A549 (cell line): ENCODE results near the gene FGGY.

Experiments used
- EP300 ChIP-seq, 2 experiments: fragments of >200 bp; sonication (Bioruptor Twin); formaldehyde crosslinking; IDR thresholded peaks; 2 replicates in 1 of 2; 3 replicates in 1 of 2; pipeline ENCODE4 v1.6.1; 2016 to 2017
- POLR2A ChIP-seq: IDR thresholded peaks from 2 replicates; pipeline ENCODE4 v1.6.1; 2012; ENCODE audit warnings: mild to moderate bottlenecking, low read length
- ZFP36 ChIP-seq: fragments of 450-650 bp; IDR thresholded peaks from 2 replicates; pipeline ENCODE4 v1.6.1; 2014; ENCODE audit warnings: borderline replicate concordance; ENCODE audit not compliant: partially characterized antibody
- TF ChIP-seq, protein P1 (sequence below): fragments of >200 bp; sonication (Bioruptor Twin); formaldehyde crosslinking; IDR thresholded peaks from 3 replicates; pipeline ENCODE4 v1.5.1; 2016
- TF ChIP-seq, protein P2 (sequence below): IDR thresholded peaks from 2 replicates; pipeline ENCODE4 v1.6.1; 2012; ENCODE audit warnings: low read depth, borderline replicate concordance

DNA sequence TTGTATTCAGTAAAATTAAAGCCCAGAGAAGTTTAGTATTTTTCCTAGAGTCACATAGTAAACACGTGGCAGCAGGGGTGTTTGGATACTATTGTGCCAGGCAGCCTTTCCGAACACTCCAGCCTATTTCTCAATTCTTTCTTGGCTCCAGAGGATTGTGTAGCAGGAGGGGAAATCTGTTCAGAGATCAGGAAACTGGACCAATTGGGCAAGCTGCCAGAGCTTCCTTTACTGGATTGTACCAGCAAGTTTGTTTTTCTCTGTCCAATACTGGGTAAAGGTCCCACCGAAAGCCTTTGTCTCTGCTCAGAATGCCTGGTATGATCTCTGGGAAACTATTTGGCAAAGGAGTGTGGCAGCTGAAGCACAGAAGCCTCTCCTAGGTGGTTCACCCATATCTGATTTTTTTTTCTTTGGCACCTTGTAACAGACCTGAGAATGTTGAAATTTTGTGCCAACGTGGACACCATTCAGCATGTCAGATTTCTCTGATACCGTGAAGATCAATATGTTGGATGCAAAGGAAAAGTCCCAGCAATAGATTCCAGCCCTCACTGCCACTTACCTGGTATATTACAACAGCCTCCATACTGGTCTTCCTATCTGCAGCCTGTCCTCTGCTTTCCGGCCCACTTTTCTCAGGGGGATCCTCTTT lies 126.2 kb downstream of the FGGY start:
- TF ChIP-seq ZFP36 (no peak), POLR2A (no peak), EP300 (IDR thresholded peaks at IDR 0.05) (no peak)
- TF ChIP-seq, protein P1, sequence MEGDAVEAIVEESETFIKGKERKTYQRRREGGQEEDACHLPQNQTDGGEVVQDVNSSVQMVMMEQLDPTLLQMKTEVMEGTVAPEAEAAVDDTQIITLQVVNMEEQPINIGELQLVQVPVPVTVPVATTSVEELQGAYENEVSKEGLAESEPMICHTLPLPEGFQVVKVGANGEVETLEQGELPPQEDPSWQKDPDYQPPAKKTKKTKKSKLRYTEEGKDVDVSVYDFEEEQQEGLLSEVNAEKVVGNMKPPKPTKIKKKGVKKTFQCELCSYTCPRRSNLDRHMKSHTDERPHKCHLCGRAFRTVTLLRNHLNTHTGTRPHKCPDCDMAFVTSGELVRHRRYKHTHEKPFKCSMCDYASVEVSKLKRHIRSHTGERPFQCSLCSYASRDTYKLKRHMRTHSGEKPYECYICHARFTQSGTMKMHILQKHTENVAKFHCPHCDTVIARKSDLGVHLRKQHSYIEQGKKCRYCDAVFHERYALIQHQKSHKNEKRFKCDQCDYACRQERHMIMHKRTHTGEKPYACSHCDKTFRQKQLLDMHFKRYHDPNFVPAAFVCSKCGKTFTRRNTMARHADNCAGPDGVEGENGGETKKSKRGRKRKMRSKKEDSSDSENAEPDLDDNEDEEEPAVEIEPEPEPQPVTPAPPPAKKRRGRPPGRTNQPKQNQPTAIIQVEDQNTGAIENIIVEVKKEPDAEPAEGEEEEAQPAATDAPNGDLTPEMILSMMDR = no peak
- TF ChIP-seq, protein P2, sequence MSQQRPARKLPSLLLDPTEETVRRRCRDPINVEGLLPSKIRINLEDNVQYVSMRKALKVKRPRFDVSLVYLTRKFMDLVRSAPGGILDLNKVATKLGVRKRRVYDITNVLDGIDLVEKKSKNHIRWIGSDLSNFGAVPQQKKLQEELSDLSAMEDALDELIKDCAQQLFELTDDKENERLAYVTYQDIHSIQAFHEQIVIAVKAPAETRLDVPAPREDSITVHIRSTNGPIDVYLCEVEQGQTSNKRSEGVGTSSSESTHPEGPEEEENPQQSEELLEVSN = no peak
